Measurements from ENCODE around the gene GRHPR.

DNA sequence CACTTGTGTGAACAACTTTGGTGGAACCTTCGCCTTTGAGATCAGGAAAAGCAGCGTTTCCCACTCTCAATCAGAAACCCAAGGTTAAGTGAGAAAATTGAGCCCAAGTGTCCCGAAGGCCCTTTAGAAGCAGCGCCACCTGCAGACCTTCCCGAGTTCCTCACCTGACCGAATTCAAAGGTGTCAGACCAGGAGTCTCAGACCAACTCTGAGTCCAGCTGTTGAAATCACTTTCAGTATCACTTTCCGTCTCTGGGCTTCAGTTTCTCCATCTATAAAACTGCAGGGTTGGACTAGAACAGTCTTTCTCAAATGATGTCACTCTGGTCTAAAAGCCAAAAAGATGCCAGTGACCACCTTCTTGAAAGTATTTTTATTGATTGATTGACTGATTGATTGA, 31.7 kb upstream of the GRHPR start:
- TF ChIP-seq CTCF (IDR thresholded peaks at IDR 0.05) (peak; percentile 60; the same call in 1 of the 2 replicates), ESRRA (CRISPR knock-in tag; IDR thresholded peaks at IDR 0.05; ENCODE audit: borderline replicate concordance) (no peak), MAX (CRISPR knock-in tag; IDR thresholded peaks at IDR 0.05) (no peak), JUN (CRISPR knock-in tag; IDR thresholded peaks at IDR 0.05) (no peak), CREB1 (CRISPR knock-in tag; IDR thresholded peaks at IDR 0.05) (no peak), SMAD4 (CRISPR knock-in tag; IDR thresholded peaks at IDR 0.05) (no peak), ZNF121 (CRISPR knock-in tag; IDR thresholded peaks at IDR 0.05) (no peak), FOXP1 (CRISPR knock-in tag; IDR thresholded peaks at IDR 0.05; ENCODE audit: borderline replicate concordance) (no peak), GRHL2 (CRISPR knock-in tag; IDR thresholded peaks at IDR 0.05; ENCODE audit: insufficient replicate concordance, severe bottlenecking) (no peak), FOXJ3 (CRISPR knock-in tag; IDR thresholded peaks at IDR 0.05; ENCODE audit: borderline replicate concordance) (no peak), GTF2I (CRISPR knock-in tag; conservative IDR thresholded peaks at IDR 0.05) (no peak)
- TF ChIP-seq, protein P1, sequence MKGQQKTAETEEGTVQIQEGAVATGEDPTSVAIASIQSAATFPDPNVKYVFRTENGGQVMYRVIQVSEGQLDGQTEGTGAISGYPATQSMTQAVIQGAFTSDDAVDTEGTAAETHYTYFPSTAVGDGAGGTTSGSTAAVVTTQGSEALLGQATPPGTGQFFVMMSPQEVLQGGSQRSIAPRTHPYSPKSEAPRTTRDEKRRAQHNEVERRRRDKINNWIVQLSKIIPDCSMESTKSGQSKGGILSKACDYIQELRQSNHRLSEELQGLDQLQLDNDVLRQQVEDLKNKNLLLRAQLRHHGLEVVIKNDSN (CRISPR knock-in tag; IDR thresholded peaks at IDR 0.05), result no peak
- TF ChIP-seq, protein P2, sequence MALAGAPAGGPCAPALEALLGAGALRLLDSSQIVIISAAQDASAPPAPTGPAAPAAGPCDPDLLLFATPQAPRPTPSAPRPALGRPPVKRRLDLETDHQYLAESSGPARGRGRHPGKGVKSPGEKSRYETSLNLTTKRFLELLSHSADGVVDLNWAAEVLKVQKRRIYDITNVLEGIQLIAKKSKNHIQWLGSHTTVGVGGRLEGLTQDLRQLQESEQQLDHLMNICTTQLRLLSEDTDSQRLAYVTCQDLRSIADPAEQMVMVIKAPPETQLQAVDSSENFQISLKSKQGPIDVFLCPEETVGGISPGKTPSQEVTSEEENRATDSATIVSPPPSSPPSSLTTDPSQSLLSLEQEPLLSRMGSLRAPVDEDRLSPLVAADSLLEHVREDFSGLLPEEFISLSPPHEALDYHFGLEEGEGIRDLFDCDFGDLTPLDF (CRISPR knock-in tag; IDR thresholded peaks at IDR 0.05), result no peak

Data from WTC11 (cell line).